ENCODE measurements around the gene MMS19. TPM values are rescaled to one million over a fixed set of nuclear protein-coding genes. Genes with fewer than 3 reads are reported as not detected.

MMS19 gene
- total and polyA plus RNA-seq, 2 donors from 2014 or later = 49.7 to 56.1 TPM

- no peak for TF ChIP-seq CTCF (IDR thresholded peaks at IDR 0.05; ENCODE audit: borderline replicate concordance, extremely low read depth, insufficient read depth)
- peak overlapping the region; percentile 0 to 75 (median 72) for H3K4me3 ChIP-seq (ENCODE audit: low read length in 3 of 3)
- FAIRE-seq = no peak
- peak overlapping the region; percentile 82 to 88 for H3K27ac ChIP-seq (ENCODE audit: low read depth in 2 of 2, low read length in 2 of 2)
- intact Hi-C loops (cut with DNase I) = no loop called here
- no peaks in the 10 kb centered on the region for H3K27me3 ChIP-seq (ENCODE audit: control insufficient read depth, insufficient read depth, low read length)
- peaks cover 0 to 14% (median 7%) of the 10 kb centered on the region in 3 donors for H3K4me1 ChIP-seq (ENCODE audit: control insufficient read depth in 2 of 3, insufficient read depth in 2 of 3, low read depth in 1 of 3, low read length in 3 of 3)
- peak in 2 of 5 donors; percentile 55 to 88 for DNase-seq
- no peaks in the 10 kb centered on the region for H3K9me3 ChIP-seq (ENCODE audit: control insufficient read depth in 2 of 3, insufficient read depth in 1 of 3, low read length in 3 of 3)
- H3K9ac ChIP-seq (ENCODE audit: low read length in 3 of 3) = peak overlapping the region in 2 of 3 donors; percentile 66 to 81
- no peaks in the 10 kb centered on the region for H3K36me3 ChIP-seq (ENCODE audit: control insufficient read depth in 2 of 3, insufficient read depth in 3 of 3, low read length in 3 of 3)
Observed at GRCh38 chr10:97499561-97500296, 1.5 kb upstream of the MMS19 start.

- FAIRE-seq (no peak), DNase-seq (peak; percentile 62 to 91 (median 76))
- no peaks in the 10 kb centered on the region for H3K9me3 ChIP-seq (ENCODE audit: control insufficient read depth in 2 of 3, insufficient read depth in 1 of 3, low read length in 3 of 3)
- intact Hi-C loops (cut with DNase I) = no loop called here
- no peaks in the 10 kb centered on the region for H3K27me3 ChIP-seq (ENCODE audit: control insufficient read depth, insufficient read depth, low read length)
- peaks cover 0 to 15% (median 10%) of the 10 kb centered on the region in 3 donors for H3K4me1 ChIP-seq (ENCODE audit: control insufficient read depth in 2 of 3, insufficient read depth in 2 of 3, low read depth in 1 of 3, low read length in 3 of 3)
- H3K4me3 ChIP-seq (ENCODE audit: low read length in 3 of 3) = peak within 1 kb of the TSS; percentile 91 to 99 (median 96)
- TF ChIP-seq CTCF (IDR thresholded peaks at IDR 0.05; ENCODE audit: borderline replicate concordance, extremely low read depth, insufficient read depth) = no peak
- H3K36me3 ChIP-seq (ENCODE audit: control insufficient read depth in 2 of 3, insufficient read depth in 3 of 3, low read length in 3 of 3) = no peaks in the 10 kb centered on the region
- H3K9ac ChIP-seq (ENCODE audit: low read length in 3 of 3) = peak within 1 kb of the TSS; percentile 66 to 95 (median 92)
- peak within 1 kb of the TSS; percentile 82 to 88 for H3K27ac ChIP-seq (ENCODE audit: low read depth in 2 of 2, low read length in 2 of 2)
Observed at GRCh38 chr10:97498841-97499560, 779 bp upstream of the MMS19 start, which contains the start of gene UBTD1. Gene UBTD1, plus strand, starts transcription at chr10:97498924. Its CDS starts 280 bp downstream, at chr10:97499204.

- peaks cover 0 to 15% (median 10%) of the 10 kb centered on the region in 3 donors for H3K4me1 ChIP-seq (ENCODE audit: control insufficient read depth in 2 of 3, insufficient read depth in 2 of 3, low read depth in 1 of 3, low read length in 3 of 3)
- intact Hi-C loops (cut with DNase I) = no loop called here
- FAIRE-seq = no peak
- DNase-seq = peak; percentile 70 to 92 (median 80)
- TF ChIP-seq CTCF (IDR thresholded peaks at IDR 0.05; ENCODE audit: borderline replicate concordance, extremely low read depth, insufficient read depth) = no peak
- H3K9ac ChIP-seq (ENCODE audit: low read length in 3 of 3) = peak overlapping the region; percentile 30 to 95 (median 92)
- H3K27me3 ChIP-seq (ENCODE audit: control insufficient read depth, insufficient read depth, low read length) = no peaks in the 10 kb centered on the region
- H3K27ac ChIP-seq (ENCODE audit: low read depth in 2 of 2, low read length in 2 of 2) = peak overlapping the region; percentile 77 to 88
- peak overlapping the region; percentile 91 to 99 (median 96) for H3K4me3 ChIP-seq (ENCODE audit: low read length in 3 of 3)
- H3K9me3 ChIP-seq (ENCODE audit: control insufficient read depth in 2 of 3, insufficient read depth in 1 of 3, low read length in 3 of 3) = no peaks in the 10 kb centered on the region
- H3K36me3 ChIP-seq (ENCODE audit: control insufficient read depth in 2 of 3, insufficient read depth in 3 of 3, low read length in 3 of 3) = no peaks in the 10 kb centered on the region
Observed at GRCh38 chr10:97497572-97498075, 598 bp downstream of the MMS19 start.
